SU-DHL-6 (cell line): ENCODE data around the gene AUH.

Experiments used
- H2AFZ ChIP-seq: fragments of 200-600 bp; sonication (generic); 2 replicates; pipeline ENCODE4 v1.6.1; 2014; ENCODE audit warnings: low read depth, mild to moderate bottlenecking, moderate library complexity, mixed read lengths, antibody characterized with exemption, low read length; ENCODE audit not compliant: severe bottlenecking
- H3F3A ChIP-seq: fragments of 200-600 bp; shearing (Covaris generic); 2 replicates; pipeline ENCODE4 v1.6.0; 2016; ENCODE audit warnings: antibody characterized with exemption, mild to moderate bottlenecking; ENCODE audit not compliant: insufficient read depth
- H3K27ac ChIP-seq: fragments of 200-600 bp; sonication (generic); 2 replicates; pipeline ENCODE4 v1.5.1; 2016; ENCODE audit warnings: low read depth, mild to moderate bottlenecking, low read length, moderate library complexity, mixed read lengths
- H3K27me3 ChIP-seq: fragments of 200-600 bp; sonication (generic), shearing (Covaris generic); 2 replicates; pipeline ENCODE4 v1.6.0; 2014; ENCODE audit warnings: mild to moderate bottlenecking, low read length
- H3K36me3 ChIP-seq: fragments of 200-600 bp; sonication (generic); 2 replicates; pipeline ENCODE4 v1.6.1; 2014; ENCODE audit warnings: mild to moderate bottlenecking, low read length, mixed read lengths
- H3K4me2 ChIP-seq: fragments of 300-600, 200-600 bp; shearing (Covaris generic), sonication (generic); 2 replicates; pipeline ENCODE4 v1.6.0; 2014; ENCODE audit warnings: low read length, low read depth, mild to moderate bottlenecking; ENCODE audit not compliant: poor library complexity, severe bottlenecking
- H3K4me3 ChIP-seq: fragments of 200-600 bp; sonication (generic); 2 replicates; pipeline ENCODE4 v1.5.1; 2014; ENCODE audit warnings: antibody characterized with exemption, low read length, mild to moderate bottlenecking, mixed read lengths; ENCODE audit not compliant: insufficient read depth, poor library complexity, severe bottlenecking
- H3K79me2 ChIP-seq: fragments of 200-600 bp; sonication (generic); 2 replicates; pipeline ENCODE4 v1.6.1; 2014; ENCODE audit warnings: mild to moderate bottlenecking, low read length, moderate library complexity; ENCODE audit not compliant: insufficient read depth
- H3K9ac ChIP-seq: fragments of 200-600 bp; sonication (generic); 2 replicates; pipeline ENCODE4 v1.7.0; 2014; ENCODE audit warnings: mild to moderate bottlenecking, low read length
- H3K9me2 ChIP-seq: fragments of 200-600 bp; sonication (generic); replicated peaks from 2 replicates; pipeline ENCODE4 v1.6.1; 2014; ENCODE audit warnings: low read length; ENCODE audit not compliant: insufficient read depth
- H3K9me3 ChIP-seq: fragments of 200-600 bp; sonication (generic); 2 replicates; pipeline ENCODE4 v1.6.1; 2014; ENCODE audit warnings: low read length, mixed read lengths; ENCODE audit not compliant: insufficient read depth
- H4K20me1 ChIP-seq: fragments of 200-600 bp; sonication (generic); 2 replicates; pipeline ENCODE4 v1.6.1; 2014; ENCODE audit warnings: low read depth, mild to moderate bottlenecking, antibody characterized with exemption, low read length, moderate library complexity, mixed read lengths
- EZH2phosphoT487 ChIP-seq: fragments of 200-600 bp; sonication (generic), shearing (Covaris generic); conservative IDR thresholded peaks from 2 replicates; pipeline ENCODE4 v1.6.1; 2018; ENCODE audit warnings: mild to moderate bottlenecking, antibody characterized with exemption, low read length, moderate library complexity, mixed read lengths
- TF ChIP-seq, protein P1 (sequence below): fragments of 200-600 bp; sonication (generic); IDR thresholded peaks from one replicate; pipeline ENCODE4 v1.5.1; 2017; ENCODE audit warnings: antibody characterized with exemption, mild to moderate bottlenecking, low read length, moderate library complexity; ENCODE audit not compliant: insufficient read depth, poor library complexity, severe bottlenecking

The AUH gene

DNA sequence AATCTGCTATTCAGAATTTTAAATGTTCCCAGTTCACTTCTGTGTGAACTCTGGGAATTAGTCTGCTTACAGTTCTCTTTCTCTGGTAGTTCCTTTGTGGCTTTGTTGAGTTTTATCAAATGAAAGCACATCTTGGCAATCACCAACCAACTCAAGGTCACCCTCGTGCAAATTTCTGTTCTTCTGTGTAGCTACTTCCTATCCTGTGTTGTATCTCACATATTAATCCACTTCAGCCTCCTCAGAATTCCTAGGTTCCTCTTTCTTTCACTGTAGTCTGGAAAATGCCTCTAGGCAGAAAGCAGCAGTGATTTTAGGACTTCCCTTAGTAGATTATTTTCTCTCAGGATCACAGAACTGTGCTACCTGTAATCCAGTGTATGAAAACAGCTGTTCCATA is 100.3 kb downstream of the AUH start:
- no peak overlapping the region for H2AFZ ChIP-seq
- H3K4me2 ChIP-seq, result no peak overlapping the region
- no peaks in the 10 kb centered on the region for H3K9me3 ChIP-seq
- H3K27me3 ChIP-seq, result no peaks in the 10 kb centered on the region
- H3K9me2 ChIP-seq, result no peaks in the 10 kb centered on the region
- no peaks in the 10 kb centered on the region for H3K36me3 ChIP-seq
- H3F3A ChIP-seq, result no peaks in the 10 kb centered on the region
- no peaks in the 10 kb centered on the region for H4K20me1 ChIP-seq
- no peak overlapping the region for H3K4me3 ChIP-seq
- no peak overlapping the region for H3K27ac ChIP-seq
- no peak for TF ChIP-seq EZH2phosphoT487
- TF ChIP-seq, protein P1, sequence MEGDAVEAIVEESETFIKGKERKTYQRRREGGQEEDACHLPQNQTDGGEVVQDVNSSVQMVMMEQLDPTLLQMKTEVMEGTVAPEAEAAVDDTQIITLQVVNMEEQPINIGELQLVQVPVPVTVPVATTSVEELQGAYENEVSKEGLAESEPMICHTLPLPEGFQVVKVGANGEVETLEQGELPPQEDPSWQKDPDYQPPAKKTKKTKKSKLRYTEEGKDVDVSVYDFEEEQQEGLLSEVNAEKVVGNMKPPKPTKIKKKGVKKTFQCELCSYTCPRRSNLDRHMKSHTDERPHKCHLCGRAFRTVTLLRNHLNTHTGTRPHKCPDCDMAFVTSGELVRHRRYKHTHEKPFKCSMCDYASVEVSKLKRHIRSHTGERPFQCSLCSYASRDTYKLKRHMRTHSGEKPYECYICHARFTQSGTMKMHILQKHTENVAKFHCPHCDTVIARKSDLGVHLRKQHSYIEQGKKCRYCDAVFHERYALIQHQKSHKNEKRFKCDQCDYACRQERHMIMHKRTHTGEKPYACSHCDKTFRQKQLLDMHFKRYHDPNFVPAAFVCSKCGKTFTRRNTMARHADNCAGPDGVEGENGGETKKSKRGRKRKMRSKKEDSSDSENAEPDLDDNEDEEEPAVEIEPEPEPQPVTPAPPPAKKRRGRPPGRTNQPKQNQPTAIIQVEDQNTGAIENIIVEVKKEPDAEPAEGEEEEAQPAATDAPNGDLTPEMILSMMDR, result no peak
- no peak overlapping the region for H3K9ac ChIP-seq
- H3K79me2 ChIP-seq, result no peaks in the 10 kb centered on the region

DNA sequence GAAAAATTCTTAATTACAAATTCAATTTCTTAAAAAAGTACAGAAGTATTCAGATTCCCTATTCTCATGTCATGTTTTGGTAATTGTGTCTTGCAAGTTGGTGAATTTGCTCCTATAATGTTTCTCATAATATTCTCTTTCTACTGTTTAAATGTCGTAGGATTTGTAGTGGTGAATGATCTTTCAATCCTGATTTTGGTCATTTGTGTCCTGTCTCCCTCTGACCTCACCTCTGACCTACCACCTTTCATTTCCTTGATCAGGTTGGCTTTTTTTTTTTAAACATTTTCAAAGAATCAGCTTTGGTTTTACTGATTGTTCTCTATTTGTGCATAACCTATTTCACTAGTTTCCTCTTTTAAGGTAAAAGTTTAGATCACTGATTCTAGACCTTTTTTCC is 102.6 kb downstream of the AUH start:
- Histone ChIP-seq H4K20me1 (no peaks in the 10 kb centered on the region), H3K27ac (no peak overlapping the region), H3K36me3 (no peaks in the 10 kb centered on the region), H2AFZ (no peak overlapping the region), H3K4me2 (no peak overlapping the region), H3K79me2 (no peaks in the 10 kb centered on the region), H3K9ac (no peak overlapping the region), H3K9me2 (no peaks in the 10 kb centered on the region), H3F3A (no peaks in the 10 kb centered on the region), H3K27me3 (no peaks in the 10 kb centered on the region), H3K9me3 (no peaks in the 10 kb centered on the region), H3K4me3 (no peak overlapping the region)
- TF ChIP-seq, protein P1, result no peak
- no peak for TF ChIP-seq EZH2phosphoT487

DNA sequence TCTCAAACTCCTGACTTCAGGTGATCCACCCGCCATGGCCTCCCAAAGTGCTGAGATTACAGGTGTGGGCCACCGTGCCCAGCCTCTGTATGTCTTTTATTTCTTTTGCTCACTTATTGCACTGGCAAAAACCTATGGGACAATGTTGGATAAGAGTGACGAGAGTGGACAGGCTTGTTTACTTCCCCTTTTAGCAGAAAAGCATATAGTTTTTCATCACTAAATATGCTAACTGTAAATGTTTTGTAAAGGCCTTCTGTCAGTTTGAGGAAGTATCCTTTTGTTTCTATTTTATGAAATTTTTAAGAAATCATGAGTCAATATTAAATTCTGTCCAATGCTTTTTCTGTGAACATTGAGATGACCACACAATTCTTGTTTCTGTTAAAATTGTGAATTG is 103.3 kb downstream of the AUH start:
- Histone ChIP-seq H4K20me1 (no peaks in the 10 kb centered on the region), H3K9me2 (no peaks in the 10 kb centered on the region), H3K4me3 (no peak overlapping the region), H3K4me2 (no peak overlapping the region), H3F3A (no peaks in the 10 kb centered on the region), H2AFZ (no peak overlapping the region), H3K9ac (no peak overlapping the region), H3K36me3 (no peaks in the 10 kb centered on the region), H3K9me3 (no peaks in the 10 kb centered on the region), H3K27me3 (no peaks in the 10 kb centered on the region), H3K79me2 (no peaks in the 10 kb centered on the region), H3K27ac (no peak overlapping the region)
- no peak for TF ChIP-seq EZH2phosphoT487
- TF ChIP-seq, protein P1, result no peak
